ENCODE measurements around the gene JTB.
A peak's percentile ranks its signal among the peaks of the same experiment; 100 is the strongest.
"Not testable (repeated sequence)": the region's sequence is repeated elsewhere in the genome, so short reads cannot be mapped to it uniquely, and the experiment has no call there.

JTB gene

DNA sequence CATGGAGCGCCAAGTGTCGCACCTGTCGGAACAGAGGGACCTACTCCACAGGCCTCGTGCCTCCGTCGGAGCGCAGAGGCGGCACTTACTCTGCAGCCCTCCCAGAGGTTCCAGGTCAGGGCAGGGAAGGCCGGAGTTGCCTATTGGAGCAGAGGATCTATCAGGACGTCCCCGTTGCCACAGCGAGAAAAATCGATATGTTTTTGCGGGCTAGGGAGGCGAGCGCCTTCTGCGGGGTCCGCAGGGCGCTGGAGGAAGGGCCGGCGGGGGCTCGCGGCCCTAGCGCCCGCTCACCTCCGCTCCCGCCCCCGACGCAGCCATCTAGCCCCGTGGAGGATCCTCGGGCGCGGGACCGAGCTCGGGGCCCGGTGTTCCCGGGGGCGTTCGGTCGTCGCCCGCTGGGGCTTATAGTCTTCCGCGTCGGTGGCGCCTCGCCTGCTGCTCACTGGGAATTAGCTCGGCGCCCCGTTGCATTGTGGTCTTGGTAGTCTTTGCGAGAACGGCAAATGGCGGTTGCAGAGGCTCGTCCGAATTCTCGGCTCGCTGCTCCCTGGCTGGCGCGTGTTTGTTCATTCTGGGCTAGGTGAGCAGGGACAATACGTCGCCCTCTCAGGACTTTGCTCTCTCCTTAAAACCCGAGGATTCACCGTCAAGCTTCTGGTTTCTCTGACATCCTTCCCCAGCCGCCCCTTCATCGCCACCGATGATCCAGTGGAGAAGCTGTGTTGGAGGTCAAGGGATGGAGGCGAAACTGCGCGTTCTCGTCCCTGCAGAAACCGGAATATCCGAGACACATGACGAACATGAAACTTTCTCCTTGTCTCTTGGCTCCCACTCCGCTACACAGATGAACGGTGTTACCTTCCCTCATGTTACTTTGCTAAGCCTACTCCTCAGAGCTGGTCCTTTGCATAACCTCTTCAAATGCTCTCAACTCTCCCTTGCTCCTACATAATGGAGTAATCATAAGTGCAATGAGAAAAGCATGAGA lies at the start of gene JTB:
Gene JTB (minus strand): TSS at position 425 of the 991 bp plus-strand sequence. CDS start 422 bp downstream, at position 3.
- peak; percentile 88 for DNase-seq

- DNase-seq, result no peak
Measured at GRCh38 chr1:154019940-154020339, 42.5 kb upstream of the JTB start.

DNA sequence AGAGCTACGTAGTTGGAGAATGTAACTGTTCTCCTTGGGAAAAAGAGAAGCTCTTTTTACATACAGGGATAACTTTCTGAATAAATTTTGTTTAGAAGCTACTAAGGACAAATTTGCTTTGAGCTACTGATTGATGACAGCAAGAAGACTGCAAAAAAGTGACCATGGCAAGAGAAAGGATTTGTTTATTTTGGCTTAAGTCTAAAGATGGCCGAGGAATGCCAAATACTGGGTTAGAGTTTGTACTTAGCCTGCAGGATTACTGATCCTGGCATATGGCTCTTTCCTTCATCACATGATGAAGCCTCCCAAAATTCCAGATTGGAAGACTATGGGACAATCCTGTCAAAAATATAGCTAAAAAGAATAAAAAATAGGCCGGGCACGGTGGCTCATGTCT lies 41.8 kb upstream of the JTB start:
- DNase-seq, result no peak

- no peak for DNase-seq
Measured at GRCh38 chr1:154014154-154014907, 36.9 kb upstream of the JTB start.

GRCh38 chr1:154012543-154012942 lies 35.1 kb upstream of the JTB start:
- DNase-seq, result not testable (repeated sequence)

DNA sequence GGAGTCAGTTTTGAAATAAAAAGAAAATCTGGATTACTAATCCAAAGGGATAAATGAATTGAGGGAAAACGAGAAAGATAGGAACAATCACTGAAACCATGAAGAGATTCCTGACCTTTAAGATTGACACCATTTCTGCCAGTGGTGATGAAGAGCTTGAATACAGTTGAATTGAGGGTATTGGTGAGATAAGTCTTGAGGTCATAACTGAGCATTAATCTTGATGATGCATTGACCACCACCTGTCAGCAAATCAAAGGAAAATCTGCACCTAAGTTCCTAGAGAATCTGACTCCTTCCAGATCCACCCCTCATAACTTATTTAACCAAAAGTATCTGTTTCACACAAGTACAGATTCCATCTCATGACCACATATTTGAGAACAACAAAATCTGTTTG lies 34.7 kb upstream of the JTB start:
- no peak for DNase-seq

- DNase-seq, result peak; percentile 45
Measured at GRCh38 chr1:154006136-154006535, 28.7 kb upstream of the JTB start.

DNA sequence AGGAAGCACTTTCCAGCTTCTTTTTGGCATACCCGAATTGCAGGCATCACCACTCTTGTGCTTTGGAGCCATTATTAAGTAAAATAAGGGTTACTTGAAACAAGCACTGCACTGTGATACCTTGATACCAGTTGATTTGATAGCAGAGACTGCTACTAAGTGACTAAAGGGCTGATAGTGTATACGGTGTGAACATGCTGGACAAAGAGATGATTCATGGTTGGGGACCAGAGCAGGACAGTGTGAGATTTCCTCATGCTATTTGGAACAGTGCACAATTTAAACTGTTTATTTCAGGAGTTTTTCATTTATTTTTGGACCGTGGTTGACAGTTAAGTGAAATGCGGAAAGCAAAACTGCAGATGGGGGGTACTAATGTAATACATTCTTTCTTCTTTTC lies 22.9 kb upstream of the JTB start:
- DNase-seq, result no peak

DNA sequence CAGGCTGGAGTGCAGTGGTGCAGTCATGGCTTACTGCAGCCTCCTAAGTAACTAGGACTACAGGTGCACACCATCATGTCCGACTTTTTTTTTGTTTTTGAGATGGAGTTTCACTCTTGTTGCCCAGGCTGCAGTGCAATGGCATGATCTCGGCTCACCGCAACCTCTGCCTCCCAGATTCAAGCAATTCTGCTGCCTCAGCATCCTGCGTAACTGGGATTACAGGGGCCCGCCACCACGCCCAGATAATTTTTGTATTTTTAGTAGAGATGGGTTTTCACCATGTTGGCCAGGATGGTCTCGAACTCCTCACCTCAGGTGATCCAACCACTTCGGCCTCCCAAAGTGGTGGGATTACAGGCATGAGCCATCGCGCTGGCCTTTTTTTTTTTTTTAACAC lies 19.4 kb upstream of the JTB start:
- DNase-seq, result not testable (repeated sequence)

DNA sequence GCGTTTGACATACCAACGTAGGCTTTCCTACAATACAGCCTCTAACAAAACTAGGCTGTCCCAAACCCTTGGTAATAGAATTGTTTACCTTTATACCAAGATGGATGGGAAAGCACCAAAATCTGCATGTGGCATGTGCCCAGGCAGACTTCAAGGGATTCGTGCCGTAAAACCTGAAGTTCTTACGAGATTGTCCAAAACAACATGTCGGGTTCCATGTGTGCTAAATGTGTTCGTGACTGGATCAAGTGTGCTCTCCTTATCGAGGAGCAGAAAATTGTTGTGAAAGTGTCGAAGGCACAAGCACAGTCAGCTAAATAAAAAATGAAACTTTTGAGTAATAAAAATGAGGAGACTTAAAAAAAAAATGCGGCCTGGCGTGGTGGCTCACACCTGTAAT lies 18.2 kb upstream of the JTB start:
- DNase-seq, result no peak

GRCh38 chr1:153995202-153995601 lies 17.7 kb upstream of the JTB start:
- DNase-seq, result no peak

DNA sequence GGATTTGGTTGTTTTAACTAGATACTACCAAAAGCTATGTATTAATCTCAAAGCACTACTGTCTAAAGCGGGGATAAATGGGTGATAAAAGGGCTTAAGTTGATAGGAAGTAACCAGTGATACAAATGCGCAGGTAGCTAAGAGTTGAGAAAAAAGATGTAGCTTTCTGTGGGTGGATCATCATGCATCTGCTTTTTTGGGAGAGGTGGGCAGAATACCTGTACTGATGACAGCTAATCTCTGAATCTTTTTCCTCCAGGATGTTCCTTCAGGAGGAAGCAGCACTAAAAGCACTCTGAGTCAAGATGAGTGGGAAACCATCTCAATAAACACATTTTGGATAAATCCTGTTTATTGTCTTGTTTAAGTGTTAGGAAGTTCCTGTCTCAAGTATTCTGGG lies 14.3 kb upstream of the JTB start:
- DNase-seq, result no peak

GRCh38 chr1:153991151-153991630 lies 13.7 kb upstream of the JTB start:
- DNase-seq, result peak; percentile 50

DNA sequence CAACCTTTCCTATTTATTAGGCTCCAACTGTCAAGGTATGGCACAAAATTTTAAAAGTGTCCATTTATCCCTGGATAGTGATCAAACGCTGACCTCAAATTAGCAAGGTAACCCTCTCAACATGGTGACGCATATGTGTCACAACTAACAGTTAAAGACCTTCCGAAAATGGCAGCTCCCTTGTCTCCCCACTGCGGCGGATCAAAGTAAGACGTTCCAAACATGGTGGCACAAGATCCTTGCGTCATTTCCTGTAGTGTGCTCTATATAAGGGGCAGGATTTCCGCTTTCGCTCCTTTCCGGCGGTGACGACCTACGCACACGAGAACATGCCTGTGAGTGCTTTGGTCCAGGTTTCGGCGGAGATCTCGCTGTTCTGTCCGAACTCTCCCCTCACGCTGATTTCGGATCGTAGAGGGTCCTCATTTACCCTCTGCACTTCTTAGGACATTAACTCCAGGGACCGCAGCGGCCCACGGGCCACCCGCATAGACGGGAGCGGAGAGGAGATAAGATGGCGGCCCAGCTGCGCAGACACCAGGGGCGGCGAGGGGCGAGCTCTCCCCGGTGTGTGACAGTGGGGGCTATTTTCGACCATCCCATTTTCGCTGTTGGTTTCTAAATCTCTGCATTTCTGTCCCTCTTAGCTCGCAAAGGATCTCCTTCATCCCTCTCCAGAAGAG lies 13.1 kb upstream of the JTB start, which contains the start of gene RPS27:
Gene RPS27 (plus strand): TSS at position 295 of the 683 bp plus-strand sequence. CDS start 35 bp downstream, at position 330.
- peak; percentile 98 for DNase-seq

DNA sequence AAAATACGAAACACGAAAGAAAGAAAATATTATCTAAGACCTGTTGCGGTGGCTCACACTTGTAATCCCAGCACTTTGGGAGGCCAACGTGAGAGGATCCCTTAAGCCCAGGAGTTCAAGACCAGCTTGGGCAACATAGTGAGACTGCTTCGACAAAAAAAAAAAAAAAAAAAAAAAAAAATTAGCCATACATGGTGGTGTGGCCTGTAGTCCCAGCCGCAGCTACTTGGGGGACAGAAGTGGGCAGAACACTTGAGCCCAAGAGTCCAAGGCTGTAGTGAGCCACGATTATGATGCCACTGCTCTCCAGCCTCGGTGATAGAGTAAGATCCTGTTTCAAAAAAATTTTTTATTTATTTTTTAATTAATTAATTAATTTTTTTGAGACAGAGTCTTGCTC lies 10.1 kb upstream of the JTB start:
- DNase-seq, result no peak

DNA sequence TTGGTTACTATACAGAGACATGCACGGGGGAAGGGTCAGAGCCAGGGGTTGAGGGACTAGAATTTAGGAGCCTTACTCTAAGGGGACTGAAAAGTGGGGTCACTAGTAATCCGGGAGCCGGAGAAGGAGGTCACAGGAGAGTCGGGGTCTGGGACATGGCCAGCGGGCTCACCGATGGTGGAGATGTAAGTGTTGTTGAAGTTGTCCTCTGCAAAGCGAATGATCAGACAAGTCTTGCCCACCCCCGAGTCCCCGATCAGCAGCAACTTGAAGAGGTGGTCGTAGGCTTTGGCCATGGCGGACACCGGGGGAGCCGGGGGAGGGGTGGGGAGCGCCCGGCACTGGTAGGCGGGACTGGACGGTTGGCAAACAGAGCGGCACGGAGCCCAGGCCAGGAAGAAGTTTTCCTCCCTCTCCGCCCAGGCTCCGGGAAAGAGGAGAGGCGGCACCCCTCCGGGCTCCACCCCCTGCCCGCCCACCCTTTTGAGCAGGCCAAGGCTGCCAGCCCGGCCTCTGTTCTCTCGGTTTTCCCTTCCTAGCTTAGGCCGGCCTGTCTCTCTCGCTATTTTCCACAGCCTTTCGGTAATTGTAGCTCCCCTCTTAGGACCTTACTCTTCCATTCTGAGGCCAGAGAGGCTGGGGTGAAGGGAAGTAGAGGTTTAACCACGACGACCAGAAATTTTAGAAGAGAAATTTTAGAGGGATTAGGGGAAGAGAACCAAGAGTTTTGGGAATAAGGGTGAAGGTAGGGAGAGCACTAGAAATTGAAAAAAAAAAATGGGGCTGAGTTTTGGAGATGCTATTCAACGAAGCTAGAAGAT lies 8.7 kb upstream of the JTB start, which contains the start of gene RAB13:
Gene RAB13 (minus strand): TSS at position 399 of the 821 bp plus-strand sequence. CDS start 103 bp downstream, at position 296.
- DNase-seq, result peak; percentile 91

- DNase-seq, result peak; percentile 94
Measured at GRCh38 chr1:153985341-153985912, 8.0 kb upstream of the JTB start.

GRCh38 chr1:153984123-153984894 lies 6.8 kb upstream of the JTB start:
- DNase-seq, result peak; percentile 39

- not testable (repeated sequence) for DNase-seq
Measured at GRCh38 chr1:153981735-153982134, 4.3 kb upstream of the JTB start.

DNA sequence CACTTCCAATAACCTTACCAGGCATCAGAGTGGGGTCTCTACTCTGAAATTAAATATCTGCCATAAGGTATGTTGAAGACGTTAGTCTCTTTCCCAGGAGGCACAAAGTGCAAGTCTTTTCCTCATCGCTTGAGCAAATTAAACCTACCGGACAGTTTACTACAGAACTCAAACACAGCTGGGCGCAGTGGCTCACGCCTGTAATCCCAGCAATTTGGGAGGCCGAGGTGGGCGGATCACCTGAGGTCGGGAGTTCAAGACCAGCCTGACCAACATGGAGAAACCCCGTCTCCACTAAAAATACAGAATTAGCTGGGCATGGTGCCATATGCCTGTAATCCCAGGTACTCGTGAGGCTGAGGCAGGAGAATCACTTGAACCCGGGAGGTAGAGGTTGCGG lies 1.6 kb upstream of the JTB start:
- not testable (repeated sequence) for DNase-seq
